GM11168 (cell line): Measurements from ENCODE around the gene PARVA.
"Not testable (repeated sequence)": the region's sequence is repeated elsewhere in the genome, so short reads cannot be mapped to it uniquely, and the experiment has no call there.

Source experiments
- in situ Hi-C: fragments of 300-500 bp; cut with MboI; formaldehyde crosslinking; loops from one replicate; pipeline ENCODE4 v1.12.0; 2022; ENCODE audit warnings: low sequenced_read_pairs; ENCODE audit not compliant: unreplicated experiment

The PARVA gene, protein sequence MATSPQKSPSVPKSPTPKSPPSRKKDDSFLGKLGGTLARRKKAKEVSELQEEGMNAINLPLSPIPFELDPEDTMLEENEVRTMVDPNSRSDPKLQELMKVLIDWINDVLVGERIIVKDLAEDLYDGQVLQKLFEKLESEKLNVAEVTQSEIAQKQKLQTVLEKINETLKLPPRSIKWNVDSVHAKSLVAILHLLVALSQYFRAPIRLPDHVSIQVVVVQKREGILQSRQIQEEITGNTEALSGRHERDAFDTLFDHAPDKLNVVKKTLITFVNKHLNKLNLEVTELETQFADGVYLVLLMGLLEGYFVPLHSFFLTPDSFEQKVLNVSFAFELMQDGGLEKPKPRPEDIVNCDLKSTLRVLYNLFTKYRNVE

DNA sequence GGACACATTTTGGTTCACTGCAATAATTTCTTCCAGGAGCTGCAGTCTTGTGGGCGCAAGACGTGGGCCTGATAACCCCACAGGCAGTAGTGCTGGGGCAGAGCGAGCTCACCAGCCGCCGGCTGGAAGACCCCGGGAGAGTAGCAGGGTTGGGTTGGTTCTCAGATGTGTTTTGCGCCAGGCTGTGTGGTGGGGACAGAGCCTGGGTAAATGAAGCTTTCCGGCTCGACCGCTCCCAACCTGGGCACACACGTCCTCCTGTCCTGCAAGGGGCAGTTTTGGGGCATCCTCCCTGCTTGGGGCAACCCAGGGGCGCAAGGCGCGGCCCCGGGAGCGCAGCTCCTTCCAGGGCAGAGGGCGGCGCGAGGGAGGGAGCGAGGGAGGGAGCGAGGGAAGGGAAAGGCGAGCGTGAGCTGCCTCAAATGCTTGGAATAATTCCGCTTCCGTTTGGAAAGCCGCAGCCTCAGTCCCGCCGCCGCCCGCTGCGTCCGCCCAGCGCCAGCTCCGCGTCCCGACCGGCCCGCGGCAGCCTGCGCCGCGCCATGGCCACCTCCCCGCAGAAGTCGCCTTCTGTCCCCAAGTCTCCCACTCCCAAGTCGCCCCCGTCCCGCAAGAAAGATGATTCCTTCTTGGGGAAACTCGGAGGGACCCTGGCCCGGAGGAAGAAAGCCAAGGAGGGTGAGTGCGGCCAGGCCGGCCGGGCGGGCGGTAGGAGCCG is at the start of gene PARVA:
Gene PARVA, plus strand, starts transcription at position 466 of the 718 bp plus-strand sequence. Its CDS starts 77 bp downstream, at position 543.
- in situ Hi-C loops = no loop called here

DNA sequence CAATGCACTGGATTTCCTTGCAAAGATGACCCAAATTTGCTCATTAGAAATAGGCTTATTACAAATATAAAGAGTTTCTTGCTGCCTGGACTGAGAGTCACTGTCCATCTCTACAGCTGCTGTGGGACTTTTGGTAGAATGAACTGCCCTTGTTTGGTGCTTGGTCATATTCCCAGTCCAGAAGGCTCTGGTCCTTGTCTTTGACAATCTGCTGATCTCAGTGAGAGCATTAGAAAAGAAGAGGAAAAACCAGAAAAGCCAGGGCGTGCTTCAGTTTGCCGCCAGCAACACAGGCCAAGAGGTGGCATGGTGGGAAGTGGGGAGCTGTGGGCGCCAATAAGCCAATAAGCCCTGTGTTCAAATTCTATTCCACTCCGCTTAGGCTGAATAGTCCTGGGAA is 48.2 kb upstream of the PARVA start:
- in situ Hi-C loops = no loop called here

DNA sequence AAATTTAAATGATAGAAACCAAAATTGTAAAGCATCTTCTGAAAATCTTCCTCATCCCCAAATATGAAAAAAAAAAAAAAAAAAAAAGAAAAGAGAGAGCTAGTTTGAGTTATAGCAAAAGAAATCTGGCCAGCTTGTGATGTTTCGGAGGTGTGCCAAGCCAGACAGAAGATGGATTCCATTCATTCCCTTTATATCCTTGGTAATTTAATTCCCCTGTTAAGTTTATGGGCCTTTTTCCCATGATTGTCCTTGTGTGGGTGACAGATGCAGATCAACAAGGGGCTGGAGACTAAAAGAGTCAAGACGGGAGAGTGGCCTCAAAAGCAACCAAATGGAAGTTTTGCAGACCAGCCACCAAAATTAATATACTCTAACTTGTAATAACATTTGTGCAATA is 47.6 kb upstream of the PARVA start:
- in situ Hi-C loops = loop anchor here (5.0 kb wide), 1 partner anchor 558 kb away; no protein-coding TSS in a partner anchor

DNA sequence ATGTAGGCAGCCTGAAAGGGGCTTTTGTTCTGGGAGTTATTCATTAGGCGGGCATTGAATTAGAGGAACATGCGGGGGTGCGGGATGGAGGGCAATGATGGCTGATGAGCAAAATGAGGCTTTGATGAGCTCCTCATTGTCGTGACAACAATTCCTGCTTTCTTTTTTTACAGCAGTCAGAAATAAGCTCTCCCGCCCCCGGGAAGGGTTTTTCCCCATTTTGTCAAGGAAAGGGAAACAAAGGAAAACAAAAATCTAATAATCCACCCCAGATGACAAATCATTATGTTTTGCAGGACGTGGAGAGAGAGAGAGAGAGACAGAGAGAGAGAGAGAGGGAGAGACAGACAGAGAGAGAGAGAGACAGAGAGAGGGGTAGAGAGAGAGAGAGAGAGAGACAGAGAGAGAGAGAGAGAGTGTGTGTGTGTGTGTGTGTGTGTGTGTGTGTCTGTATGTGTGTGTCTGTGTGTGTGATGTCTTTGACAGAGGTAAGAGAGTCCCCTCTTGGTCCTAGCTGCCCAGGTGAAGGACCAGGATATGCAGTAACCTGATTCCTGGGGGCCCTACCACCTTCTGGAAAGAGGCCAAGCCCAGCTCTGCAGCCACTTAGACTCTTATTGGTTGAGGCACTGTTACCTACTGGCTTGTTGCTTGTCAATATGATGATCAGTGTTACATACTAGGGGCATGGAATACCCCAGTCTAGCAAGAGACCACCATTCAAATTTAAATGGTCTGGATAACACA is 46.7 kb upstream of the PARVA start:
- in situ Hi-C loops = loop anchor here (5.0 kb wide), 1 partner anchor 557 kb away; no protein-coding TSS in a partner anchor

DNA sequence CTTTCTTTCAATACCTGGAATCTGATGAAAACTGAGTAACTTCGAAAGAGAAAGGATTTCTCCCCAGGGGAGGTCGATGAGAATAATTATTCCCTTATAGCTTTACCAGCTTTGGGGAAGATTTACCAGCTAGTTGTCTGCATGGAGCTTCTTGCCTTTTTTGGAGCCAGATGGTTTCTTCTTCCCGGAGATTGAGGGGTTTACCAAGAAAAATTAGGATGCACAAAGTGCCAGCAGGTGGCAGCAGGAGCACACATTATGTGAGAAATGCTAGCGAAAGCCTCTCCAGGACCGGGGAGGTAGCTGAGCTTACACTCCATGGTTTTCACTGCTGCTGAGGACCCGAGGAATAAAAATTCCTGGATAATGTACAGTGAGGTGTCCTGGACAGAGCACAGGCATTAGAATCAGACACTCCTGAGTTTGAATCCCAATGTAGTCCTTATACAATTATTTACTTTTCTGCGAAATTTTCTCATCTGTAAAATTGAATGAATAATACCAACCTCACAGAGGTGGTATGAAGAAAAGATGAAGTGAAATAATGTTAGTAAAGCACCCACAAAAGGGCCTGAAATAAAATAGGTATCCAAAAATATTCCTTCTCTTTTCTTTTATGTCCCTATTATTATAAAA is 46.0 kb upstream of the PARVA start:
- in situ Hi-C loops = loop anchor here (5.0 kb wide), 1 partner anchor 556 kb away; no protein-coding TSS in a partner anchor

DNA sequence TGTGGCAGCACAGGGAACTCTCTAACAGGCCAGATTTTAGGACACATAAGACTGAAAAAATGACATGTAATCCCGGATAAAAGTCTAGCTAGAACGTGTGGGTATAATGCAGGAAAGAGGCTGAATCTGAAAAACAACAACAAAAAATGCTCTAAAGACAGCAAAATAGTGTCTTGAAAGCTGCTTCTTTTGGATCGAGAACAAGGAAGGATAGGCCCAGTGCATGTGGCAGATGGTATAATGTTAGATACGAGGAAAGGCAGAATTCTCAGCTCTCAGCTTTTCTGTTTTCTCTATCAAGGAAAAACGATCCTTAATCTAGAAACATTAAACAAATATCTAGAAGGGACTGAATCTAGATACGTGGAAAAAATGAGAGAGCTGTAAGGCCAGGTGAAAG is 33.8 kb upstream of the PARVA start:
- in situ Hi-C loops = no loop called here

DNA sequence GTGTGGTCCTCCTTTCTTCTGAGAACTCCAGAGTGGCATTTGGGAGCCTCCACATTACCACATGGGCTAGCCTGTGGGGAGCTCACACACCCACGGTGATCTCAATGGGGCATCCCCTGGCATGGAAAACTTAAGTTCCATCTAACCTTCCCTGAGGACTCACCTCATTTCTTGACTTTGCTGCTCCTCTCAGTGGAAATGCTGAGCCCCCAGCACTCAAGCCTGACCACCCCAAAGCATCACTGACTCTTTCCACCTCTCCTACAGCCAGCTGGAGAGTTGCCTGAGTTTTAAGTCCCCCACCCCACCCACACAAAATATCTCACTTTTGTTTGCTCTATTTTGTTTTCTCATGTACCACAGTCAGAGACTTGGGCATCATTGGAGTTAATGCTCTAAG is 23.8 kb upstream of the PARVA start:
- in situ Hi-C loops = no loop called here

DNA sequence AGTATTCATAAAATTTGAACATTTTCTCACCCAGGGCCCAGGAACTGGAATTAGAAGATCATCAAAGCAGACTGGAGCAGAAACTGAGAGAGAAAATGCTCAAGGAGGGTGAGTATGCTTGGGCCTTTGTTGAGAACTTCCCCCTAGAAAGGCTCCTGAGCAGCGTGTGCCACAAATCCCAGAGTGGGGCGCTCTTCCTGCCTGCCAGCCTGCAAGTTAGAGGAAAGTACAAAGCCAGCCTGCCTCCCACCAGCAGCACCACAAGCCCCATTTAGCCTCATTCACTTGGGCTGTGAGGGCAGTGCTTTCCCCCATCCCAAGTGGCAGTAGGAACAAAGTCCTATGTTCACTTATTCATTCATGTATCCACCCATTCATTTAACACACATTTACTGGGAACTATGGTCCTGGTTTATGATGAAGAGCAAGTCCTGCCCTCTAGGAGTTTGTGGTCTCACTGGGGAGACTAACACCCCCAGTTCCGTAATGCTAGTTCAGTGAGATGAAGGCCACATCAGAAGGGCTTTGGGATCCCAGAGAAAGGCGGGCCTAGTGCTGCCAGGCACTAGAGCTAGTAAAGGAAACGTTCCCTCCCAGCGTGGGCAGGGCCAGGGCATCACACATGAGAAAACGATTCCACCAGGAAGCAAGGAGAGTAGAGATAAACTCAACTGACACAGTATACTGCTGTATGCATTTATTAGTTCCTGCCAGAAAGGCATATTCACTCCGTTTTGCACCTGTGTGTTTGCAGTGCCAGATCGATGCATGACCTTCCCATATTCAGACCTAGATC is 22.4 kb upstream of the PARVA start:
- in situ Hi-C loops = no loop called here

DNA sequence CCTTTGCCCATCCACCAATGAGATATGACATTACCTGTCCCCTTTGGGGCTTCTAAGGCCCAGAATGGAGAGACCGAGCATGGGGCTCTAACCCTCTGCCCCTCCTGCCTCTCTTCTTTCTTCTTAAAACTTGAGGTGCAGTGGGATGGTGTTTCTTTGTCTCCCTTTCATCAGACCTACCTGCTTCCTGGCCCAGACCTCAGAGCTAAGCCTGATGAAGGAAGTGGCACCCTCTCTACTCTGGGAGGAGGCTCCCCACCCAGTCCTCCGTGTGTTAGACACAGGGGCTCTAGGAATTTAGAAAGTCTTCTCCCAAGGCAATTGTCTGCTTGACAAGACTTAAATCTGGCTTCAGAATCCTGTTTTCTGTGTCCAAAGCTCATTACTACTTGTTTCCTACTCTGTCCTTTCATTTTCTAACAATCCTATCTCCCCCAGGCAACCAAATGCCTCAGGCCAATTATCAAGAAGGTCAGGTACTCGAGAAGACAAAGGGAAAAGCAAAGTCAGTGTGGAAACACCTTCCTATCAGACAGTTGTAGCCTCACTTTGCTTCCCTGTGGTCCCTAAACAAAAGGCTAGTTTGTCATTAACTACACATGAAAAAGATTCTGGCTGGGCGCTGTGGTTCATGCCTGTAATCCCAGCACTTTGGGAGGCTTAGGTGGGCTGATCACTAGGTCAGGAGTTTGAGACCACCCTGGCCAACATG is 20.3 kb upstream of the PARVA start:
- in situ Hi-C loops = no loop called here

DNA sequence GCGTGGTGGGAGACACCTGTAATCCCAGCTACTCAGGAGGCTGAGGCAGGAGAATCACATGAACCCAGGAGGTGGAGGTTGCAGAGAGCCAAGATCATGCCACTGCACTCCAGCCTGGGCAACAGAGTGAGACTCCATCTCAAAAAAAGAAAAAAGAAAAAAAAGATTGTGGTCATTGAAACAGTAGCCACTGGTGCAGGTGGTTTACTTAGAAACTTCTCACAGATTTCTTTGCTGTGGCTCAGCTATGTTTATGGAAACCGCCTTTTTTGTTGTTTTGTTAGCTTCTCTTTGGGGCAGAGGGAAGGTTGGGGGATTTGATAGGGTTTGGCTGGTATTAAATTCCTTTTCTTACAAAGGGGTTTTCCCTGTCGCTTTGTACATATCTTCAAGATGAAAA is 19.7 kb upstream of the PARVA start:
- in situ Hi-C loops = not testable (repeated sequence)

DNA sequence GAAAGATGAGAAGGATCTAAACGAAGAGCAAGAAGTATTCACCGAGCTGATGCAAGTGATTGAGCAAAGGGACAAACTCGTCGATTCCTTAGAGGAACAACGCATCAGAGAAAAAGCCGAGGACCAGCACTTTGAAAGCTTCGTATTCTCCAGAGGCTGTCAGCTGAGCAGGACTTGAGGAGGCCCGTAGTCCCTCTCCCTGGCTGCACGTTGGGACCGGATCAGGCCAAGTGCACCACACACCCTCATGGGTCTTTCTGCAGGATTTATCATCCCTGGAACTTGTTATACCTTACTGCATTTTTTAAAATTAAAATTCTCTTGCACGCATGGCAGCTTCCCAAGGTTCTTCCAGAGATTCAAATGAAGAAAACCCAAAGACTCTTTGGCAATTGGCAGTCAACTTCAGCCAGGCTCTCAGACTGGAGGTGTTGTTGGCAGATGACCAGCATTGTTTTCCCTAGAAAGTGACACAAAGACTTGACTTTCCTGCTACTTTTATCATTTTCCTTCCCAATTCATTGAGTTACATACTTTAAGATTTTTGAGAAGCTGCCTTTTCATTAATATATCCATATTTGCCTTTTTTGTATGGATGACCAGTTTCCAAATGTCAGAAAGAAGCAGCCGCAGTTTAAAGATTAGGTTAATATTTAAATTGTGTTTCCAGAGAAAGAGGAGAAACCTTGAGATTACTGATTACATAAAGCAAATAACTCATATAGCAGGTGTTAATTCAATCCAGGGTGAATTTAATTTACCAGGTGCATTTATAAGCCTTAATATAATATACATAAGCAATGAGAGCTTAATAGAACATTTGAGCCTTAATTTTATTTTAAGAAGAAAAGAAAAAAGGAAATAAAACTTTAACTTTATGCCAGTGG is 18.8 kb upstream of the PARVA start:
- in situ Hi-C loops = no loop called here

DNA sequence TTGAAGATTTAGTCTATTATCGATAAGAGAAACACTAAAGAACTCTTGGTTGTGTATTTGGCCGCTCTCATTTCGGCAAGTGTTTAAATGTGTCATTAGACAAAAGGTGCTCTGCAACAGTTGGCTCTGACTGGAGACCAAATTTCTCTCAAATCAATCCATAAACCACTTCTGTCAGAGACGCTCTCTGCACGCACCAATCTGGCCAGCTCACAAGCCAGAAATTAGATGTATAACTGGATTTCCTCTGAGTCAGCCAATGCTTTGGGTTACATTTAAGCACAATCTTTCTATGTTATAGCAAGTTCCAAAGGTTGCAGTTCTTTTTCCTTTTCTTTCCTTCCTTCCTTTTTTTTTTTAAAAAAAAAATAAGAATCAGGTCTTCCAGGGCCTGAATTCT is 17.6 kb upstream of the PARVA start:
- in situ Hi-C loops = no loop called here

DNA sequence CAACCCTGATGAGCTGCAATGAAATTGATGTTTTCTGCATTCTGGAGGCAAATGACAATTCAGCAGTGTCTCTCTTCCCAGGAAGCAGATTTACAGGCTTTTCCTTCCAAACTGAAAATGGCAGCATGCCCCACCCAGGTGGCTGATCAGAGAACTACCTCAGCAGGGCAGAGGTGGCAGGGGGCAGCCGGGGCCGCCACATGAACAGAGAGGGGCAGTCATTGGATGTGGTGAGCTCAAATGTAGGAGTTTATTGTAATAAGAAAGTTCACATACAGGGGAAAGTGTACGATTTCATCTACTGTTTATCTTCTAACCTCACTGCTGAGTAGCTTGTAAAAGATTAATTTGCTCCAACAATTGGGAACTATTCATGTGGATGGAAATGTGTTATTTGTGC is 15.7 kb upstream of the PARVA start:
- in situ Hi-C loops = no loop called here

DNA sequence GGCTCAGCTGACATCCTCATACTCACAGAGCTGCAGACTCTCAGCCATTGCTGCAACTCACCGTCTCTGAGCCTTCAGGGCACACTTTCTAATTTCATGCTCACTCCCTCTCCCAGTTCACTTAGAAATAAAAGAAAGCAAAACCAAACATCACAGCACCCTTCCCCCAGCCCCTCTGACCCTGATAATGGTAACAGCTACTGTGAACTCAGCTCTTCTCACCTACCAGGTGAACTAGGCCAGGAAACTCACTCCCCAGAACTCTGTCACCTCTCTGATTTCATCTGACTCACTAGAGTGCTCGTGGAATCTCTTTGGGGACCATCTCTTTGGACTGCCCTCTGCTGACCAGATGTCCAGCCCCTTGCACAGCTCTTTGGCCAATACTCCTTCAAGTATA is 14.5 kb upstream of the PARVA start:
- in situ Hi-C loops = no loop called here

DNA sequence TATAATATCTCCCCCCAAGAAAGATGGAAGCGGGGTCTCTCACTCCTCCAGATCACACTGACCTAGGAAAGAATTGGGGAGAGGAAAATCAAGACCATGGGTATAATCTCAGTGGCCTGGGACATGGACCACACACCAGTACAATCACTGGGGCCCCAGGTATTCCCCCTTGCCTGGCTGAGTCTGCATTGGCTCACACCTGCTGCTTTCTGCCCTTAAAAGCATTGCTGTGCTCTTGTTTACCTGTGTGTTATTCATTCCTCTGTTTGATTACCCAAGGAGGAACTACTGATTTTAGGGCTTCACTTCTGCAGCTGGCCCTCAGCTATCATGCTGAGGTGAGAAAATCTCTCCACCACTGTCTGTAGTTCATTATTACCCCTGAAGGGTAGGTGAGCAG is 14.0 kb upstream of the PARVA start:
- in situ Hi-C loops = no loop called here

DNA sequence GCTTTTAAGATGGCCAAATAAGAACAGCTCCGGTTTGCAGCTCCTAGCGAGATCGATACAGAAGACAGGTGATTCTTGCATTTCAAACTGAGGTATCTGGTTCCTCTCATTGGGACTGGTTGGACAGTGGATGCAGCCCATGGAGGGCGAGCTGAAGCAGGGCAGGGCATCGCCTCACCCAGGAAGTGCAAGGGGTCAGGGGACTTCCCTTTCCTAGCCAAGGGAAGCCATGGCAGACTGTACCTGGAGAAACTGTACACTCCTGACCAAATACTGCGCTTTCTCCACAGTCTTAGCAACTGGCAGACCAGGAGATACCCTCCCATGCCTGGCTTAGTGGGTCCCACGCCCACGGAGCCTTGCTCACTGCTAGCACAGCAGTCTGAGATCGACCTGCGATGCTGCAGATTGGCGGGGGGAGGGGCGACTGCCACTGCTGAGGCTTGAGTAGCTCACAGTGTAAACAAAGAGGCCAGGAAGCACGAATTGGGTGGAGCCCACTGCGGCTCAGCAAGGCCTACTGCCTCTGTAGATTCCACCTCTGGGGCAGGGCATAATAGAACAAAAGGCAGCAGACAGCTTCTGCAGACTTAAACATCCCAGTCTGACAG is 11.3 kb upstream of the PARVA start:
- in situ Hi-C loops = not testable (repeated sequence)

DNA sequence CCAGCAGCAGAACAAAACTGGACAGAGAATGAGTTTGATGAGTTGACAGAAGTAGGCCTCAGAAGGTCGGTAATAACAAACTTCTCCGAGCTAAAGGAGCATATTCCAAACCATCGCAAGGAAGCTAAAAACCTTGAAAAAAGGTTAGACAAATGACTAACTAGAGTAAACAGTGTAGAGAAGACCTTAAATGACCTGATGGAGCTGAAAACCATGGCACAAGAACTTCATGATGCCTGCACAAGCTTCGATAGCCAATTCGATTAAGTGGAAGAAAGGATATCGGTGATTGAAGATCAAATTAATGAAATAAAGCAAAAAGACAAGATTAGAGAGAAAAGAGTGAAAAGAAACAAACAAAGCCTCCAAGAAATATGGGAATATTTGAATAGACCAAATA is 10.3 kb upstream of the PARVA start:
- in situ Hi-C loops = not testable (repeated sequence)

DNA sequence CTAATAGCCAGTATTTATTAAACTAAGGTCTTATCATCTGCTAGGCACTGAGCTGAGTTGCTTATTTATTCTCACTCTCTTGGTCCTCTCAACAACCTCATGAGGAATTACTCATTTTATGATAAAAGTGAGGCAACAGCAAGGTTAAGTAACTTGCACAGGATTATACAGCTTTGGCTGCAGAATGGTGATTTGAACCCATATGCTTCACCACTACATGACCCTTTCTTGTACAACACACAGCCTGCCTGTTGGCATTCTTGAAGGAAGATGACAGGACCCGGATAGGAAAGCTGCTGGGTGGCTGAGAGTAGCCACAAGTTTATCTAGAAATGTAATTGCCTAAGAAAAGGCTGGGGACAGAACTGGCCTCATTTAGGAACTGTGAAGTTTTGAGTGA is 5.3 kb upstream of the PARVA start:
- in situ Hi-C loops = no loop called here
